Activated T-cell treated with anti-CD3 and anti-CD28 coated beads, Interleukin-2, amount 50 U/mL, for 1 hour (primary cell): ENCODE measurements around the gene DGKZ.
A peak's percentile ranks its signal among the peaks of the same experiment; 100 is the strongest.

Experiments
- DNase-seq: peaks from one replicate; pipeline ENCODE4 v3.0.0-alpha.2; 2020

Gene DGKZ

GRCh38 chr11:46348566-46349401, 1.5 kb downstream of the DGKZ start:
- DNase-seq: peak; percentile 68

GRCh38 chr11:46350695-46351094, 3.4 kb downstream of the DGKZ start:
- no peak for DNase-seq

GRCh38 chr11:46351148-46351547, 3.9 kb downstream of the DGKZ start:
- no peak for DNase-seq

GRCh38 chr11:46351606-46352005, 4.3 kb downstream of the DGKZ start:
- no peak for DNase-seq

- peak; percentile 82 for DNase-seq
Measured at GRCh38 chr11:46352063-46352841, 5.0 kb downstream of the DGKZ start.

GRCh38 chr11:46353698-46354097, 6.4 kb downstream of the DGKZ start:
- DNase-seq: no peak

- no peak for DNase-seq
Measured at GRCh38 chr11:46356924-46357482, 9.7 kb downstream of the DGKZ start.

- no peak for DNase-seq
Measured at GRCh38 chr11:46357483-46357936, 10.2 kb downstream of the DGKZ start.

GRCh38 chr11:46359953-46360352, 12.7 kb downstream of the DGKZ start:
- DNase-seq: no peak

- no peak for DNase-seq
Measured at GRCh38 chr11:46360878-46361277, 13.6 kb downstream of the DGKZ start.

GRCh38 chr11:46361283-46362155, 14.3 kb downstream of the DGKZ start:
- DNase-seq: peak; percentile 64

GRCh38 chr11:46362156-46363030, 15.1 kb downstream of the DGKZ start:
- DNase-seq: no peak

GRCh38 chr11:46363031-46363407, 15.8 kb downstream of the DGKZ start:
- DNase-seq: no peak

GRCh38 chr11:46363455-46364005, 16.3 kb downstream of the DGKZ start:
- no peak for DNase-seq

- DNase-seq: no peak
Measured at GRCh38 chr11:46364056-46364455, 16.8 kb downstream of the DGKZ start.

- DNase-seq: no peak
Measured at GRCh38 chr11:46364791-46365190, 17.5 kb downstream of the DGKZ start.

GRCh38 chr11:46366260-46366659, 19.0 kb downstream of the DGKZ start:
- DNase-seq: no peak

- DNase-seq: no peak
Measured at GRCh38 chr11:46366661-46367161, 19.4 kb downstream of the DGKZ start.

GRCh38 chr11:46367244-46367915, 20.1 kb downstream of the DGKZ start:
- peak; percentile 81 for DNase-seq

- no peak for DNase-seq
Measured at GRCh38 chr11:46367916-46368267, 20.6 kb downstream of the DGKZ start.
